Natural killer cell (primary cell): ENCODE results near the gene AJAP1. TPM values are rescaled to one million over a fixed set of nuclear protein-coding genes. Genes with fewer than 3 reads are reported as not detected.

ENCODE experiments used
- ATAC-seq, 3 donors: fragments of 150-1000 bp in 2 of 3; fragments of 200-7000 bp in 1 of 3; cut with Tn5 transposase; 1 replicate in 1 of 3; 2 replicates in 2 of 3; pipeline ENCODE4 v1.10.0; 2021; ENCODE audit warnings: mild to moderate bottlenecking in 2 of 3, moderate library complexity in 2 of 3
- DNase-seq, 2 donors: peaks; one replicate each; pipeline versions ENCODE4 v3.0.0 to v3.0.0-alpha.2; 2013 to 2021; ENCODE audit warnings: mixed read lengths in 1 of 2
- H3K27ac ChIP-seq: one replicate; pipeline ENCODE4 v1.5.1; 2013; ENCODE audit warnings: mild to moderate bottlenecking, low read length
- H3K27me3 ChIP-seq: one replicate; pipeline ENCODE4 v1.6.1; 2013; ENCODE audit warnings: low read length; ENCODE audit not compliant: control insufficient read depth, insufficient read depth
- H3K36me3 ChIP-seq: one replicate; pipeline ENCODE4 v1.6.1; 2013; ENCODE audit warnings: low read length; ENCODE audit not compliant: control insufficient read depth, insufficient read depth
- H3K4me1 ChIP-seq: one replicate; pipeline ENCODE4 v1.6.1; 2013; ENCODE audit warnings: low read length; ENCODE audit not compliant: control insufficient read depth, insufficient read depth
- H3K4me3 ChIP-seq: one replicate; pipeline ENCODE4 v1.5.1; 2013; ENCODE audit warnings: low read length
- H3K9me3 ChIP-seq: one replicate; pipeline ENCODE4 v1.6.1; 2013; ENCODE audit warnings: low read length; ENCODE audit not compliant: control insufficient read depth, insufficient read depth
- H3K27ac Mint-ChIP-seq, 2 donors: one replicate each; pipeline ENCODE4 v1.8.0; 2022; ENCODE audit warnings: mild to moderate bottlenecking in 2 of 2, mixed read lengths in 2 of 2, moderate library complexity in 1 of 2
- H3K27me3 Mint-ChIP-seq, 2 donors: one replicate each; pipeline ENCODE4 v1.8.0; 2022; ENCODE audit warnings: low read depth in 2 of 2, mixed read lengths in 2 of 2
- H3K36me3 Mint-ChIP-seq: one replicate; pipeline ENCODE4 v1.8.0; 2022; ENCODE audit warnings: mixed read lengths
- H3K4me1 Mint-ChIP-seq, 2 donors: one replicate each; pipeline ENCODE4 v1.8.0; 2022; ENCODE audit warnings: mixed read lengths in 2 of 2
- H3K4me3 Mint-ChIP-seq: one replicate; pipeline ENCODE4 v1.8.0; 2022; ENCODE audit warnings: mild to moderate bottlenecking, moderate library complexity, mixed read lengths
- H3K9me3 Mint-ChIP-seq, 2 donors: one replicate each; pipeline ENCODE4 v1.8.0; 2022; ENCODE audit warnings: mixed read lengths in 2 of 2
- WGBS: methylation state at CpG from one replicate; pipeline ENCODE4 v1.1.7; 2013; ENCODE audit warnings: missing lambda C conversion rate; ENCODE audit not compliant: insufficient coverage; 5-methylcytosine and 5-hydroxymethylcytosine counted together
- intact Hi-C: fragments of 100-400 bp; cut with micrococcal nuclease; formaldehyde crosslinking; loops from one replicate; pipeline ENCODE4 v1.14.2; 2022
- total RNA-seq, 4 donors: library from RNA; stranded (reverse); fragments of 120-200 nt in 1 of 4; gene quantifications; one replicate each; pipeline versions ENCODE4 v1.2.3 to v1.2.4, GENCODE V29; 2013 to 2022
- TF ChIP-seq, protein P1 (sequence below): fragments of 200-600 bp; IDR thresholded peaks from one replicate; pipeline ENCODE4 v1.8.0; 2022; ENCODE audit warnings: antibody characterized with exemption

Gene AJAP1
- total RNA-seq, 3 donors from 2014 or later (not counting 1 experiment from before 2014, with no cell fraction given), result not detected

DNA sequence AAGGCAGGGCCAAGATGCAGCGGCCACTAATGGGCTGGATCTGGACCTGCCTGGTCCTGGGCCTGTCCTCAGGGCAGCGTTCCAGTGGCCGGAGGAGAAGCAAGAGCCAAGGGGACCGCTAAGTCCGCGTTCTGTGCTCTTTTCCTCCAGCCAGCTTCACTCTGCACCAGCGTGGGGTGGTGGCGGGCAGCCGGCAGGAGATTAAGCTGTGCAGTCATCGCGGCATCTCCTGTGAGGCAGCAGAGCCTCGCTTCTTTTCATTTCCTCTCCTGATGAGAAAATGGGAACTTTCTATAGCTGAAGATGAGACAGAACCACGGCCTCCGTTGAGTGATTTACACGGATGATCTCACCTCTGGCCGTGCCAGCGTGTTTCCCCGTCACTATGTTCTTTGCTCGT, 43.4 kb downstream of the AJAP1 start:
- DNase-seq, result no peak
- Histone ChIP-seq H3K9me3 (no peaks in the 10 kb centered on the region), H3K36me3 (no peaks in the 10 kb centered on the region), H3K4me3 (no peak overlapping the region), H3K27me3 (no peaks in the 10 kb centered on the region), H3K27ac (no peak overlapping the region), H3K4me1 (no peaks in the 10 kb centered on the region)
- H3K9me3 Mint-ChIP-seq, result no peaks in the 10 kb centered on the region
- H3K27me3 Mint-ChIP-seq, result peaks cover 0 to 5% of the 10 kb centered on the region in 2 donors
- TF ChIP-seq, protein P1, sequence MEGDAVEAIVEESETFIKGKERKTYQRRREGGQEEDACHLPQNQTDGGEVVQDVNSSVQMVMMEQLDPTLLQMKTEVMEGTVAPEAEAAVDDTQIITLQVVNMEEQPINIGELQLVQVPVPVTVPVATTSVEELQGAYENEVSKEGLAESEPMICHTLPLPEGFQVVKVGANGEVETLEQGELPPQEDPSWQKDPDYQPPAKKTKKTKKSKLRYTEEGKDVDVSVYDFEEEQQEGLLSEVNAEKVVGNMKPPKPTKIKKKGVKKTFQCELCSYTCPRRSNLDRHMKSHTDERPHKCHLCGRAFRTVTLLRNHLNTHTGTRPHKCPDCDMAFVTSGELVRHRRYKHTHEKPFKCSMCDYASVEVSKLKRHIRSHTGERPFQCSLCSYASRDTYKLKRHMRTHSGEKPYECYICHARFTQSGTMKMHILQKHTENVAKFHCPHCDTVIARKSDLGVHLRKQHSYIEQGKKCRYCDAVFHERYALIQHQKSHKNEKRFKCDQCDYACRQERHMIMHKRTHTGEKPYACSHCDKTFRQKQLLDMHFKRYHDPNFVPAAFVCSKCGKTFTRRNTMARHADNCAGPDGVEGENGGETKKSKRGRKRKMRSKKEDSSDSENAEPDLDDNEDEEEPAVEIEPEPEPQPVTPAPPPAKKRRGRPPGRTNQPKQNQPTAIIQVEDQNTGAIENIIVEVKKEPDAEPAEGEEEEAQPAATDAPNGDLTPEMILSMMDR, result no peak
- no peaks in the 10 kb centered on the region for H3K36me3 Mint-ChIP-seq
- no peak overlapping the region for H3K27ac Mint-ChIP-seq
- H3K4me1 Mint-ChIP-seq, result no peaks in the 10 kb centered on the region
- intact Hi-C loops, result no loop called here
- ATAC-seq, result no peak
- H3K4me3 Mint-ChIP-seq, result no peak overlapping the region
- 83% methylated on average over 19 of the region's 19 CpGs for WGBS

DNA sequence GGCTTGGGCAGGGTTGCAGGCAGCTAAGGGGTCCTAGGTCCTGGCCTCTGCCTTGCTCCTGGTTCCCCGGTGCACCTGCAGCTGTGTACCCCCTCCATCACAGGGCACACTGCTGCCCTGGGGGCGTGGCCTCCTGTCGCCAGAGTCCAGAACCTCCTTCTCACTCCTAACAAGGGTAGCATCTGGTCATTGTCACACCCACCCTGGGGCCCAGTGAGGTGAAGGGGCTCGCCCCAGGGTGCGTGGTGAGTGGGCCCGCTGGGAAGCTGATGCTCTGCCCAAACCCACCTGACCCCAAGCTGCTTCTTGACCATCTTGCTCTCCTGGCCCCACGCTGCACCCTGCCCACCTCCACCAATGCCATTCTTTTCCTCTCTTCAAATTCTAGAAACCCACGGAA, 44.5 kb downstream of the AJAP1 start:
- H3K36me3 ChIP-seq, result no peaks in the 10 kb centered on the region
- TF ChIP-seq, protein P1, result no peak
- no peak overlapping the region for H3K27ac ChIP-seq
- no peaks in the 10 kb centered on the region for H3K4me1 Mint-ChIP-seq
- H3K27me3 Mint-ChIP-seq, result peaks cover 0 to 5% of the 10 kb centered on the region in 2 donors
- no peaks in the 10 kb centered on the region for H3K4me1 ChIP-seq
- no peaks in the 10 kb centered on the region for H3K36me3 Mint-ChIP-seq
- H3K4me3 Mint-ChIP-seq, result no peak overlapping the region
- H3K9me3 ChIP-seq, result no peaks in the 10 kb centered on the region
- ATAC-seq (no peak), DNase-seq (no peak)
- H3K27me3 ChIP-seq, result no peaks in the 10 kb centered on the region
- 85% methylated on average over 8 of the region's 8 CpGs for WGBS
- intact Hi-C loops, result no loop called here
- H3K27ac Mint-ChIP-seq, result no peak overlapping the region
- H3K9me3 Mint-ChIP-seq, result no peaks in the 10 kb centered on the region
- no peak overlapping the region for H3K4me3 ChIP-seq

DNA sequence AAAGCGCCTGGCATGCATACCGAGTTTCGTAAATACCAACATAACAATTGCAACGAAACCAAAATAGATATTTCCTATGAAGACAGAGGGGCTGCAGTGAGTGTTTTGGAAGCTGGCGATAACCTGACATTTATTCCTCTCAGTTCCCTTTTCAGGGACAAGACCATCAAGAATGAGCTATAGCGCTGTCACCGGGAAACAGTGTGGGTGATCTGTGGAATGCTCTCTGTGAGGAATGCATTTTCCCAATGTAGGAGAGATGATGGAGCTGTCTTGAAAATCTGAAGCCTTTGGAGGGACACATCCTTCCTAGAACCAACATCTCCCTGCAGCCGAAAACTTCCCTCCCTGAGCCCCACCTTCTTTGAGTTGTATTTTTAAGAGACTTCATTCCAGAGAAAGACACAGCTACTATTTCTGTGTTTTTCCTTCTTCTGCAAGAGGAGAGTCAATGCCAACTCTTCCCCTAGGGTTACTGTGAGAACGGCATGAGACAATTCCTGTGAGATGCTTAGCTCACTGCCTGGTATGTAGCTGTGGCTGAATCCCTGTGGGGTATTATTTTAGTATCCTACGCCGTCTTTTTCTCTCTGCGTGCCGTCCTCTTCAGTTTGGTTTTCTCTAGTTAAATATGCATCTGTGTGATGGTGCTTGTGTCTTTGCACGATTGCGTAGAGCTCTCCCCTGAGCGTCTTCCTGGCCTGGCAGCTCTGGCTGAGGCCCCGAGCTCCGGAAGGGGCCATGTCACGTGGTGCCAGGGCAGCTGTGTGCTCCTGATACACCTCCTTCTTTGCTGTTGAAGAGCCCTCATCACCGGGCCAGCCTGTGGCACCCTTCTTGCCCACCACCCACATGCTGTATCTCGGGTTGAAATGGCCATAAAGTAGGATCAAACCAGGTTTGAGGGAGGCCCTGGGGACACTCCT, 45.2 kb downstream of the AJAP1 start:
- no peaks in the 10 kb centered on the region for H3K4me1 Mint-ChIP-seq
- H3K4me3 ChIP-seq, result no peak overlapping the region
- no peaks in the 10 kb centered on the region for H3K4me1 ChIP-seq
- TF ChIP-seq, protein P1, result no peak
- peaks cover 0 to 2% of the 10 kb centered on the region in 2 donors for H3K27me3 Mint-ChIP-seq
- no peak overlapping the region for H3K27ac ChIP-seq
- DNase-seq (no peak), ATAC-seq (no peak)
- H3K27me3 ChIP-seq, result no peaks in the 10 kb centered on the region
- no peaks in the 10 kb centered on the region for H3K36me3 Mint-ChIP-seq
- H3K27ac Mint-ChIP-seq, result no peak overlapping the region
- H3K4me3 Mint-ChIP-seq, result no peak overlapping the region
- no peaks in the 10 kb centered on the region for H3K9me3 Mint-ChIP-seq
- 85% methylated on average over 21 of the region's 21 CpGs for WGBS
- H3K9me3 ChIP-seq, result no peaks in the 10 kb centered on the region
- intact Hi-C loops, result no loop called here
- no peaks in the 10 kb centered on the region for H3K36me3 ChIP-seq
